H9 (cell line): ENCODE data around the gene ARFGAP1. TPM values are rescaled to one million over a fixed set of nuclear protein-coding genes. Genes with fewer than 3 reads are reported as not detected.

Experiments used
- DNase-seq: peaks from one replicate; pipeline ENCODE4 v3.0.0-alpha.2; 2017
- H2AFZ ChIP-seq: one replicate; pipeline ENCODE4 v1.6.1; 2013; ENCODE audit warnings: mild to moderate bottlenecking, low read length, control low read depth, moderate library complexity
- H2AK5ac ChIP-seq: 2 replicates; pipeline ENCODE4 v1.6.1; 2013; ENCODE audit warnings: low read length, control low read depth, mixed read lengths; ENCODE audit not compliant: insufficient read length
- H2BK120ac ChIP-seq: one replicate; pipeline ENCODE4 v1.6.1; 2013; ENCODE audit warnings: low read depth, mild to moderate bottlenecking, low read length, control low read depth, inconsistent platforms; ENCODE audit not compliant: poor library complexity, severe bottlenecking
- H2BK12ac ChIP-seq: 2 replicates; pipeline ENCODE4 v1.6.1; 2013; ENCODE audit warnings: low read length, control low read depth, mixed read lengths, low read depth; ENCODE audit not compliant: insufficient read length
- H2BK15ac ChIP-seq: 2 replicates; pipeline ENCODE4 v1.6.1; 2013; ENCODE audit warnings: low read depth, low read length, control low read depth
- H2BK20ac ChIP-seq: one replicate; pipeline ENCODE4 v1.6.1; 2013; ENCODE audit warnings: low read depth, mild to moderate bottlenecking, low read length, control low read depth, inconsistent platforms; ENCODE audit not compliant: poor library complexity, severe bottlenecking
- H2BK5ac ChIP-seq: 2 replicates; pipeline ENCODE4 v1.6.1; 2013; ENCODE audit warnings: low read length, control low read depth, mixed read lengths; ENCODE audit not compliant: insufficient read length
- H3K14ac ChIP-seq: 2 replicates; pipeline ENCODE4 v1.6.1; 2013; ENCODE audit warnings: low read length, control low read depth; ENCODE audit not compliant: insufficient read depth
- H3K18ac ChIP-seq: 2 replicates; pipeline ENCODE4 v1.6.1; 2013; ENCODE audit warnings: low read depth, mild to moderate bottlenecking, mixed read lengths, low read length, control low read depth; ENCODE audit not compliant: insufficient read length
- H3K23ac ChIP-seq: 2 replicates; pipeline ENCODE4 v1.6.1; 2013; ENCODE audit warnings: low read length, control low read depth, mixed read lengths, low read depth; ENCODE audit not compliant: insufficient read length
- H3K23me2 ChIP-seq: 2 replicates; pipeline ENCODE4 v1.6.1; 2013; ENCODE audit warnings: low read depth, mild to moderate bottlenecking, mixed read lengths, low read length, control low read depth; ENCODE audit not compliant: insufficient read length, poor library complexity, severe bottlenecking
- H3K27ac ChIP-seq: 2 replicates; pipeline ENCODE4 v1.5.1; 2013; ENCODE audit warnings: low read length, control low read depth, mixed read lengths, low read depth; ENCODE audit not compliant: insufficient read length
- H3K27me3 ChIP-seq: 2 replicates; pipeline ENCODE4 v1.6.1; 2013; ENCODE audit warnings: low read length, control low read depth, inconsistent platforms; ENCODE audit not compliant: insufficient read depth
- H3K4ac ChIP-seq: 2 replicates; pipeline ENCODE4 v1.6.1; 2013; ENCODE audit warnings: low read depth, mild to moderate bottlenecking, control low read depth, inconsistent platforms, low read length, moderate library complexity
- H3K4me1 ChIP-seq: 2 replicates; pipeline ENCODE4 v1.6.1; 2013; ENCODE audit warnings: low read length, control low read depth, inconsistent platforms; ENCODE audit not compliant: insufficient read depth
- H3K4me2 ChIP-seq: 2 replicates; pipeline ENCODE4 v1.6.1; 2013; ENCODE audit warnings: low read length, control low read depth, mixed read lengths; ENCODE audit not compliant: insufficient read length, insufficient read depth
- H3K56ac ChIP-seq: 2 replicates; pipeline ENCODE4 v1.6.1; 2013; ENCODE audit warnings: low read depth, mild to moderate bottlenecking, mixed read lengths, low read length, control low read depth; ENCODE audit not compliant: insufficient read length
- H3K79me1 ChIP-seq: 2 replicates; pipeline ENCODE4 v1.6.1; 2013; ENCODE audit warnings: low read depth, mild to moderate bottlenecking, moderate library complexity, low read length, control low read depth, inconsistent platforms; ENCODE audit not compliant: insufficient read depth, poor library complexity, severe bottlenecking
- H3K79me2 ChIP-seq: 2 replicates; pipeline ENCODE4 v1.6.1; 2013; ENCODE audit warnings: low read length, control low read depth, inconsistent platforms; ENCODE audit not compliant: insufficient read depth
- H3K9ac ChIP-seq: 2 replicates; pipeline ENCODE4 v1.6.1; 2013; ENCODE audit warnings: low read length, control low read depth, mixed read lengths; ENCODE audit not compliant: insufficient read length; ENCODE audit errors: extremely low read depth
- H3K9me3 ChIP-seq: one replicate; pipeline ENCODE4 v1.6.1; 2013; ENCODE audit warnings: low read depth, low read length, inconsistent platforms; ENCODE audit not compliant: control insufficient read depth
- H3T11ph ChIP-seq: one replicate; pipeline ENCODE4 v1.6.1; 2013; ENCODE audit warnings: mild to moderate bottlenecking, low read length, control low read depth, inconsistent platforms
- H4K20me1 ChIP-seq: one replicate; pipeline ENCODE4 v1.6.1; 2013; ENCODE audit not compliant: control insufficient read depth, insufficient read length, insufficient read depth
- H4K5ac ChIP-seq: 2 replicates; pipeline ENCODE4 v1.6.1; 2013; ENCODE audit warnings: low read depth, mild to moderate bottlenecking, mixed read lengths, low read length, control low read depth; ENCODE audit not compliant: insufficient read length
- H4K8ac ChIP-seq: replicated peaks from 2 replicates; pipeline ENCODE4 v1.6.1; 2013; ENCODE audit warnings: low read length, control low read depth, mixed read lengths, low read depth; ENCODE audit not compliant: insufficient read length
- H4K91ac ChIP-seq: 2 replicates; pipeline ENCODE4 v1.6.1; 2013; ENCODE audit warnings: low read depth, mild to moderate bottlenecking, moderate library complexity, mixed read lengths, low read length, control low read depth; ENCODE audit not compliant: insufficient read length
- H3K27ac Mint-ChIP-seq, 3 experiments: 2 replicates in 2 of 3; 3 replicates in 1 of 3; pipeline ENCODE4 v1.8.0; 2020 to 2021; ENCODE audit warnings: mixed read lengths in 3 of 3, mild to moderate bottlenecking in 1 of 3, moderate library complexity in 1 of 3
- H3K27me3 Mint-ChIP-seq: 2 replicates; pipeline ENCODE4 v1.8.0; 2021; ENCODE audit warnings: low read depth, mild to moderate bottlenecking, moderate library complexity, mixed read lengths
- H3K36me3 Mint-ChIP-seq, 3 experiments: 2 replicates in 2 of 3; 3 replicates in 1 of 3; pipeline ENCODE4 v1.8.0; 2020 to 2021; ENCODE audit warnings: low read depth in 3 of 3, mixed read lengths in 3 of 3; ENCODE audit not compliant: insufficient read depth in 1 of 3
- H3K4me1 Mint-ChIP-seq, 2 experiments: 2 replicates each; pipeline ENCODE4 v1.8.0; 2020; ENCODE audit warnings: mixed read lengths in 2 of 2
- H3K4me3 Mint-ChIP-seq, 2 experiments: 2 replicates in 1 of 2; 3 replicates in 1 of 2; pipeline ENCODE4 v1.8.0; 2020 to 2021; ENCODE audit warnings: mild to moderate bottlenecking in 2 of 2, mixed read lengths in 2 of 2, moderate library complexity in 1 of 2
- H3K9me3 Mint-ChIP-seq, 2 experiments: 2 replicates in 1 of 2; 3 replicates in 1 of 2; pipeline ENCODE4 v1.8.0; 2020; ENCODE audit warnings: mild to moderate bottlenecking in 2 of 2, mixed read lengths in 2 of 2, moderate library complexity in 1 of 2
- CTCF ChIP-seq: fragments of 200-600 bp; sonication (generic); conservative IDR thresholded peaks from 3 replicates; pipeline ENCODE4 v1.8.0; 2021; ENCODE audit warnings: antibody characterized with exemption, mild to moderate bottlenecking
- WGBS: extraction: QIAGEN DNeasy Blood & Tissue Kit; methylation state at CpG from one replicate; pipeline ENCODE4 v1.1.7; 2013; ENCODE audit warnings: missing lambda C conversion rate, low lambda C conversion rate, mixed read lengths; ENCODE audit not compliant: insufficient read length; ENCODE audit errors: extremely low coverage; 5-methylcytosine and 5-hydroxymethylcytosine counted together
- total RNA-seq: library from RNA; stranded (reverse); gene quantifications from 2 replicates; pipeline ENCODE4 v1.2.1, GENCODE V29; 2021

ARFGAP1 gene
- total RNA-seq, 1 experiment from 2014 or later = 114 TPM

- Histone ChIP-seq H3K9me3 (no peaks in the 10 kb centered on the region), H2AK5ac (no peak overlapping the region), H3K56ac (no peak overlapping the region), H4K5ac (no peak overlapping the region), H3K9ac (no peak overlapping the region), H3K14ac (no peak overlapping the region), H3K23ac (no peak overlapping the region), H2BK12ac (no peak overlapping the region), H4K20me1 (no peaks in the 10 kb centered on the region), H3K4ac (no peak overlapping the region), H3K27me3 (no peaks in the 10 kb centered on the region), H3K79me2 (no peaks in the 10 kb centered on the region), H4K91ac (no peak overlapping the region), H4K8ac (no peak overlapping the region), H3K23me2 (no peaks in the 10 kb centered on the region), H2BK5ac (no peak overlapping the region), H3K18ac (no peak overlapping the region), H3K4me1 (no peaks in the 10 kb centered on the region; the same call in 1 of the 2 replicates), H3K79me1 (no peaks in the 10 kb centered on the region), H2BK20ac (no peak overlapping the region), H3K4me2 (no peak overlapping the region), H2BK120ac (no peak overlapping the region), H3T11ph (no peak overlapping the region), H2AFZ (no peak overlapping the region), H2BK15ac (no peak overlapping the region), H3K27ac (no peak overlapping the region)
- WGBS = no CpG with 5 or more reads among the region's 26 CpGs
- Mint-ChIP-seq H3K9me3 (no peaks in the 10 kb centered on the region), H3K36me3 (peaks cover 4 to 27% (median 18%) of the 10 kb centered on the region in 3 experiments; a peak in 6 of 7 replicates), H3K4me3 (no peak overlapping the region), H3K4me1 (peaks cover 9 to 18% of the 10 kb centered on the region in 2 experiments), H3K27me3 (peaks cover 10% of the 10 kb centered on the region), H3K27ac (no peak overlapping the region)
- TF ChIP-seq CTCF = peak; percentile 86
- DNase-seq = peak; percentile 85
Observed at GRCh38 chr20:63290677-63291472, 18.3 kb downstream of the ARFGAP1 start.
